GM18499 (cell line): ENCODE measurements around the gene SSX4B.
"Not testable (repeated sequence)": the region's sequence is repeated elsewhere in the genome, so short reads cannot be mapped to it uniquely, and the experiment has no call there.

ENCODE experiments used
- ATAC-seq: cut with Tn5 transposase; IDR thresholded peaks from one replicate; pipeline ENCODE4 v1.9.1; 2021; ENCODE audit warnings: moderate number of reproducible peaks; ENCODE audit not compliant: insufficient read depth, unreplicated experiment

Gene SSX4B

GRCh38 chrX:48411860-48412259, at the start of gene SSX4B:
TSS of gene SSX4B (minus strand) at chrX:48411960. CDS start at chrX:48411372, 588 bp downstream.
- ATAC-seq: not testable (repeated sequence)

GRCh38 chrX:48460606-48461005, 48.8 kb upstream of the SSX4B start:
- no peak for ATAC-seq

- no peak for ATAC-seq
These were observed 48.3 kb upstream of the SSX4B start for GRCh38 chrX:48460031-48460430.

- no peak for ATAC-seq
These were observed 47.7 kb upstream of the SSX4B start for GRCh38 chrX:48459483-48459882.

- no peak for ATAC-seq
These were observed 47.0 kb upstream of the SSX4B start for GRCh38 chrX:48458711-48459110.

GRCh38 chrX:48456628-48457331, 45.0 kb upstream of the SSX4B start:
- no peak for ATAC-seq

- ATAC-seq: no peak
These were observed 39.9 kb upstream of the SSX4B start for GRCh38 chrX:48451708-48452107.

GRCh38 chrX:48450076-48450475, 38.3 kb upstream of the SSX4B start:
- no peak for ATAC-seq

GRCh38 chrX:48447201-48447600, 35.4 kb upstream of the SSX4B start:
- ATAC-seq: not testable (repeated sequence)

GRCh38 chrX:48433713-48434112, 22.0 kb upstream of the SSX4B start:
- not testable (repeated sequence) for ATAC-seq

- not testable (repeated sequence) for ATAC-seq
These were observed 18.4 kb upstream of the SSX4B start for GRCh38 chrX:48430166-48430565.

GRCh38 chrX:48429606-48430005, 17.8 kb upstream of the SSX4B start:
- not testable (repeated sequence) for ATAC-seq

- ATAC-seq: not testable (repeated sequence)
These were observed 15.4 kb upstream of the SSX4B start for GRCh38 chrX:48427027-48427716.

- ATAC-seq: not testable (repeated sequence)
These were observed 13.9 kb downstream of the SSX4B start for GRCh38 chrX:48397825-48398224.

- not testable (repeated sequence) for ATAC-seq
These were observed 14.8 kb downstream of the SSX4B start for GRCh38 chrX:48396931-48397330.

GRCh38 chrX:48383239-48383638, 28.5 kb downstream of the SSX4B start, which contains the start of gene SSX4:
TSS of gene SSX4 (plus strand) at chrX:48383539. CDS start at chrX:48384054, 515 bp downstream.
- ATAC-seq: not testable (repeated sequence)

- ATAC-seq: not testable (repeated sequence)
These were observed 41.4 kb downstream of the SSX4B start for GRCh38 chrX:48370408-48370807.

GRCh38 chrX:48367717-48368408, 43.9 kb downstream of the SSX4B start:
- not testable (repeated sequence) for ATAC-seq

GRCh38 chrX:48359281-48359680, 52.5 kb downstream of the SSX4B start:
- ATAC-seq: not testable (repeated sequence)

GRCh38 chrX:48357681-48358080, 54.1 kb downstream of the SSX4B start:
- ATAC-seq: no peak
